DND-41 (cell line): Measurements from ENCODE around the gene WHRN.

ENCODE experiments used
- EZH2 ChIP-seq: IDR thresholded peaks from 3 replicates; pipeline ENCODE4 v1.6.1; 2012; ENCODE audit warnings: borderline replicate concordance, low read depth, mild to moderate bottlenecking, moderate library complexity, low read length, inconsistent platforms; ENCODE audit not compliant: severe bottlenecking
- TF ChIP-seq, protein P1 (sequence below): IDR thresholded peaks from 2 replicates; pipeline ENCODE4 v1.5.1; 2012; ENCODE audit warnings: borderline replicate concordance, low read length, moderate library complexity, mild to moderate bottlenecking; ENCODE audit not compliant: poor library complexity, severe bottlenecking; ENCODE audit errors: extremely low read depth

DNA sequence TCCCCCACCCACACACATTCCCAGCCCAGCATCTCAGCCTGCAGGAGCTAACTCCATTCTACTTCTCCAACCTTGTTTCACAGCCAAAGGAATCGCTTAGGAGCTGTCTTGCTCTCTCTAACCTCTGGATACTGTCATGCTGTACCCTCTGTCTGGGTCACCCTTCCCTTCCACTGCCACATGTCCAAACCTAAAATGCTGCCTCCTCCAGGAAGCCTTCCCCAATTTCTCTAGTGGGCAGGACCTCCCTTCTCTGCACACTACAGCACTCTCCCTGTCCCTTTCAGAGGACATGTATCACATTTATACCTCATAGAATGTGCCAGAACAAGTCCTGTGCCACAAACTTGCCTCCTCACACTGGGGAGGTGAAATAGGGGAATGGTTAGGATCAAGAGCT, 30.8 kb downstream of the WHRN start:
- TF ChIP-seq, protein P1, sequence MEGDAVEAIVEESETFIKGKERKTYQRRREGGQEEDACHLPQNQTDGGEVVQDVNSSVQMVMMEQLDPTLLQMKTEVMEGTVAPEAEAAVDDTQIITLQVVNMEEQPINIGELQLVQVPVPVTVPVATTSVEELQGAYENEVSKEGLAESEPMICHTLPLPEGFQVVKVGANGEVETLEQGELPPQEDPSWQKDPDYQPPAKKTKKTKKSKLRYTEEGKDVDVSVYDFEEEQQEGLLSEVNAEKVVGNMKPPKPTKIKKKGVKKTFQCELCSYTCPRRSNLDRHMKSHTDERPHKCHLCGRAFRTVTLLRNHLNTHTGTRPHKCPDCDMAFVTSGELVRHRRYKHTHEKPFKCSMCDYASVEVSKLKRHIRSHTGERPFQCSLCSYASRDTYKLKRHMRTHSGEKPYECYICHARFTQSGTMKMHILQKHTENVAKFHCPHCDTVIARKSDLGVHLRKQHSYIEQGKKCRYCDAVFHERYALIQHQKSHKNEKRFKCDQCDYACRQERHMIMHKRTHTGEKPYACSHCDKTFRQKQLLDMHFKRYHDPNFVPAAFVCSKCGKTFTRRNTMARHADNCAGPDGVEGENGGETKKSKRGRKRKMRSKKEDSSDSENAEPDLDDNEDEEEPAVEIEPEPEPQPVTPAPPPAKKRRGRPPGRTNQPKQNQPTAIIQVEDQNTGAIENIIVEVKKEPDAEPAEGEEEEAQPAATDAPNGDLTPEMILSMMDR = no peak
- no peak for TF ChIP-seq EZH2
